GM21390 (cell line): ENCODE data around the gene DPH5.

Experiments used
- ATAC-seq: cut with Tn5 transposase; IDR thresholded peaks from one replicate; pipeline ENCODE4 v1.9.1; 2021; ENCODE audit not compliant: unreplicated experiment

DPH5 gene

GRCh38 chr1:100943533-100943932, 82.1 kb downstream of the DPH5 start:
- no peak for ATAC-seq

- ATAC-seq = no peak
Observed at GRCh38 chr1:100942304-100943046, 83.1 kb downstream of the DPH5 start.

GRCh38 chr1:100941580-100942216, 83.9 kb downstream of the DPH5 start:
- no peak for ATAC-seq

DNA sequence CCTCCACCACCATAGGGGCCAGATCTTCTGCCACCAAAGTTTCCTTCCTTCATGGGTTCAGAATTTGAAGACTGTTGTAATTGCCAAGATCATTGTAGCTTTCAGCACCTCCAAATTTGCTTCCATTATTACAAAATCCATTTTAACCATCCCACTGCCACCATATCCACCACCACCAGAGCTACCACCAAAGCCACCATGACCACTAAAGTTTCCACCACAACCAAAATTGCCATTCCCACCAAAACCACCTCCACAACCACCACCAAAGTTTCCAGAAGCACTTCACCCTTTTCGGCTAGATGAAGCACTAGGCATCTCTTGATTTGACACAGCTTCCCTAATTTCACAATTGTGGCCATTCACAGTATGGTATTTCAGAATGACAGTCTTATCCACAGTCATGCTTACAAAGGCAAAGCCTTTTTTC, 84.5 kb downstream of the DPH5 start:
- no peak for ATAC-seq
